CD4-positive, alpha-beta T cell (primary cell): ENCODE measurements around the gene DNPEP. TPM values are rescaled to one million over a fixed set of nuclear protein-coding genes. Genes with fewer than 3 reads are reported as not detected.

Source experiments
- ATAC-seq: fragments of 200-7000 bp; cut with Tn5 transposase; one replicate; pipeline ENCODE4 v1.10.0; 2022; ENCODE audit warnings: mild to moderate bottlenecking; ENCODE audit not compliant: poor library complexity
- CTCF ChIA-PET: fragments of 350-600 bp; sonication (Branson Sonifier 250); formaldehyde crosslinking; loops from one replicate; lab custom pipeline; 2021; ENCODE audit warnings: antibody characterized with exemption, inconsistent platforms; lab: Charles Lee
- POLR2A ChIA-PET: fragments of 350-600 bp; sonication (Branson Sonifier 250); formaldehyde crosslinking; loops from one replicate; lab custom pipeline; 2021; ENCODE audit warnings: antibody characterized with exemption, inconsistent platforms; lab: Charles Lee
- DNase-seq, 14 experiments: peaks; one replicate each; pipeline ENCODE4 v3.0.0-alpha.2; 2013 to 2020; ENCODE audit warnings: mixed read lengths in 2 of 14
- H3K27ac ChIP-seq, 2 donors: one replicate each; pipeline versions ENCODE4 v1.5.1 to v1.7.0; 2013; ENCODE audit warnings: low read length in 2 of 2, low read depth in 1 of 2, mild to moderate bottlenecking in 1 of 2
- H3K27me3 ChIP-seq, 2 experiments: 1 replicate in 1 of 2; 2 replicates in 1 of 2; pipeline versions ENCODE4 v1.6.1 to v1.7.0; 2013; ENCODE audit warnings: low read length in 2 of 2, control low read depth in 1 of 2, mild to moderate bottlenecking in 1 of 2, moderate library complexity in 1 of 2; ENCODE audit not compliant: insufficient read depth in 2 of 2, control insufficient read depth in 1 of 2
- H3K36me3 ChIP-seq: one replicate; pipeline ENCODE4 v1.6.1; 2013; ENCODE audit warnings: low read length, control low read depth; ENCODE audit not compliant: insufficient read depth
- H3K4me1 ChIP-seq: one replicate; pipeline ENCODE4 v1.6.1; 2013; ENCODE audit warnings: low read length, control low read depth; ENCODE audit not compliant: insufficient read depth
- H3K4me3 ChIP-seq: one replicate; pipeline ENCODE4 v1.5.1; 2013; ENCODE audit warnings: mild to moderate bottlenecking, low read length, moderate library complexity
- H3K9me3 ChIP-seq, 2 experiments: 1 replicate in 1 of 2; 2 replicates in 1 of 2; pipeline versions ENCODE4 v1.6.1 to v1.7.0; 2013; ENCODE audit warnings: low read length in 2 of 2, mild to moderate bottlenecking in 2 of 2, control low read depth in 1 of 2, moderate library complexity in 1 of 2; ENCODE audit not compliant: control insufficient read depth in 1 of 2, insufficient read depth in 1 of 2
- H3K27ac Mint-ChIP-seq: one replicate; pipeline ENCODE4 v1.8.0; 2020; ENCODE audit warnings: mixed read lengths
- H3K27me3 Mint-ChIP-seq: one replicate; pipeline ENCODE4 v1.8.0; 2021; ENCODE audit warnings: mixed read lengths
- H3K36me3 Mint-ChIP-seq: one replicate; pipeline ENCODE4 v1.8.0; 2021; ENCODE audit warnings: low read depth, mixed read lengths
- H3K4me1 Mint-ChIP-seq: one replicate; pipeline ENCODE4 v1.8.0; 2021; ENCODE audit warnings: low read depth, mixed read lengths
- H3K4me3 Mint-ChIP-seq: one replicate; pipeline ENCODE4 v1.8.0; 2020; ENCODE audit warnings: mild to moderate bottlenecking, mixed read lengths
- H3K9me3 Mint-ChIP-seq: one replicate; pipeline ENCODE4 v1.8.0; 2020; ENCODE audit warnings: mixed read lengths
- intact Hi-C, 2 experiments: fragments of 100-400 bp; cut with DNase I in 1 of 2; cut with micrococcal nuclease in 1 of 2; formaldehyde crosslinking; loops; one replicate each; pipeline versions ENCODE4 v1.15.1 to v1.9.0; 2023 to 2025; cut with DNase I, micrococcal nuclease
- total RNA-seq, 174 experiments: library from RNA in 2 of 174; stranded (reverse) in 2 of 174; gene quantifications; one replicate each; pipeline ENCODE4 v1.2.3 and lab custom pipeline; 2021 to 2026
- TF ChIP-seq, protein P1 (sequence below): fragments of 200-600 bp; IDR thresholded peaks from one replicate; pipeline ENCODE4 v1.8.0; 2022; ENCODE audit warnings: antibody characterized with exemption, mild to moderate bottlenecking

Gene DNPEP
- total RNA-seq, 2 experiments from 2014 or later: 99.0 to 99.9 TPM

DNA sequence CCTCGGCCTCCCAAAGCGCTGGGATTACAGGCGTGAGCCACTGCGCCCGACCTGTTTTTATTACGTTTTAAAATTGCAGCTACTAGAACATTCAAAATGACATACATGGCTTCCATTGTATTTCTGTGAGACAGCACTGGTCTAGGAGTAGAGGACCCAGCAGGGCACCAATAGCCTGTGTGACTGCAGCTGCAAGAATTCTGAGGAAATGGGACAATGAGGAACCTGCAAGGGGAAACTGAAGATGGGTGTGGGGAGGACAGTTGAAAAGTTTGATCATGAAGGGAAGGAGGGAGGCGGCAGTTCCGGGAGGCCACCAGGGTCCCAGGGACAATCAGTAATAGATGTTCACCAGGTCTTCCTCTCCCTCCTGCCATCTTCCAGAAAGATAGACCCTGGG is 13.9 kb upstream of the DNPEP start:
- intact Hi-C loops: loop anchor here (2.0 to 10.0 kb wide), 4 partner anchors 56 to 243 kb away; no protein-coding TSS in a partner anchor
- H3K27me3 ChIP-seq: peaks cover 0 to 2% of the 10 kb centered on the region in 2 experiments

DNA sequence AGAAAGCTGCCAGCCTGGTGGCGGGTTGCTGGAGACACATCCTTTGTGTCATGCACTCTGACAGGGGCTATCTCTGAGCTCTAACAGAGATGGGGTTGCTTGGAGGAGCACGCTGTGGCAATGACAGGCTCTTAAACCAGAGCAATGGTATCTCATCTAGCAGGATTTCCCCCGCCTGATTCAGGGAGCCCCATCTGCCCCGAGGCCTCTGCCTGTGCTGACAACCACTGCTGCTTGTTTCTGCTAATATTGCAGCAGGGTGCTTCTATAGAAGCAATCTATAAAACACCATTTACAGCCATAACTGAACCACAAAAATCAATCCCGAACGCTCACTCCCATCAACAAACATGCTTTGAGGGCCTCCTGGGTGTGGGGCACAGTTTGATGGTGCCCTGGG is 12.8 kb upstream of the DNPEP start:
- TF ChIP-seq, protein P1, sequence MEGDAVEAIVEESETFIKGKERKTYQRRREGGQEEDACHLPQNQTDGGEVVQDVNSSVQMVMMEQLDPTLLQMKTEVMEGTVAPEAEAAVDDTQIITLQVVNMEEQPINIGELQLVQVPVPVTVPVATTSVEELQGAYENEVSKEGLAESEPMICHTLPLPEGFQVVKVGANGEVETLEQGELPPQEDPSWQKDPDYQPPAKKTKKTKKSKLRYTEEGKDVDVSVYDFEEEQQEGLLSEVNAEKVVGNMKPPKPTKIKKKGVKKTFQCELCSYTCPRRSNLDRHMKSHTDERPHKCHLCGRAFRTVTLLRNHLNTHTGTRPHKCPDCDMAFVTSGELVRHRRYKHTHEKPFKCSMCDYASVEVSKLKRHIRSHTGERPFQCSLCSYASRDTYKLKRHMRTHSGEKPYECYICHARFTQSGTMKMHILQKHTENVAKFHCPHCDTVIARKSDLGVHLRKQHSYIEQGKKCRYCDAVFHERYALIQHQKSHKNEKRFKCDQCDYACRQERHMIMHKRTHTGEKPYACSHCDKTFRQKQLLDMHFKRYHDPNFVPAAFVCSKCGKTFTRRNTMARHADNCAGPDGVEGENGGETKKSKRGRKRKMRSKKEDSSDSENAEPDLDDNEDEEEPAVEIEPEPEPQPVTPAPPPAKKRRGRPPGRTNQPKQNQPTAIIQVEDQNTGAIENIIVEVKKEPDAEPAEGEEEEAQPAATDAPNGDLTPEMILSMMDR: no peak
- Mint-ChIP-seq H3K27me3 (peaks cover 3% of the 10 kb centered on the region), H3K36me3 (no peaks in the 10 kb centered on the region), H3K27ac (no peak overlapping the region), H3K4me1 (peaks cover 16% of the 10 kb centered on the region), H3K9me3 (no peaks in the 10 kb centered on the region), H3K4me3 (no peak overlapping the region)
- no peak for DNase-seq
- ATAC-seq: no peak
- CTCF ChIA-PET: no interaction called here
- no peaks in the 10 kb centered on the region for H3K36me3 ChIP-seq
- no peak overlapping the region for H3K27ac ChIP-seq
- H3K27me3 ChIP-seq: peaks cover 0 to 2% of the 10 kb centered on the region in 2 experiments
- peaks cover 12% of the 10 kb centered on the region for H3K4me1 ChIP-seq
- intact Hi-C loops: loop anchor here (5.0 to 10.0 kb wide), 3 partner anchors 57 to 244 kb away; no protein-coding TSS in a partner anchor
- no peaks in the 10 kb centered on the region for H3K9me3 ChIP-seq
- POLR2A ChIA-PET: no interaction called here
- no peak overlapping the region for H3K4me3 ChIP-seq

More for the DNA sequence above, 13.9 kb upstream of the DNPEP start:
- no peaks in the 10 kb centered on the region for H3K9me3 Mint-ChIP-seq
- ATAC-seq (no peak), DNase-seq (no peak)
- CTCF ChIA-PET: interaction anchor here (1.4 to 2.0 kb wide), 3 partner anchors 109 to 128 kb away, joined by 3 to 35 read pairs (median 4); no protein-coding TSS in a partner anchor
- Histone ChIP-seq H3K9me3 (no peaks in the 10 kb centered on the region), H3K4me1 (peaks cover 12% of the 10 kb centered on the region), H3K27ac (no peak overlapping the region), H3K4me3 (no peak overlapping the region), H3K36me3 (no peaks in the 10 kb centered on the region)
- no peaks in the 10 kb centered on the region for H3K36me3 Mint-ChIP-seq
- H3K4me1 Mint-ChIP-seq: peaks cover 16% of the 10 kb centered on the region
- TF ChIP-seq, protein P1: no peak
- H3K4me3 Mint-ChIP-seq: no peak overlapping the region
- POLR2A ChIA-PET: no interaction called here
- H3K27me3 Mint-ChIP-seq: peaks cover 8% of the 10 kb centered on the region
- no peak overlapping the region for H3K27ac Mint-ChIP-seq

DNA sequence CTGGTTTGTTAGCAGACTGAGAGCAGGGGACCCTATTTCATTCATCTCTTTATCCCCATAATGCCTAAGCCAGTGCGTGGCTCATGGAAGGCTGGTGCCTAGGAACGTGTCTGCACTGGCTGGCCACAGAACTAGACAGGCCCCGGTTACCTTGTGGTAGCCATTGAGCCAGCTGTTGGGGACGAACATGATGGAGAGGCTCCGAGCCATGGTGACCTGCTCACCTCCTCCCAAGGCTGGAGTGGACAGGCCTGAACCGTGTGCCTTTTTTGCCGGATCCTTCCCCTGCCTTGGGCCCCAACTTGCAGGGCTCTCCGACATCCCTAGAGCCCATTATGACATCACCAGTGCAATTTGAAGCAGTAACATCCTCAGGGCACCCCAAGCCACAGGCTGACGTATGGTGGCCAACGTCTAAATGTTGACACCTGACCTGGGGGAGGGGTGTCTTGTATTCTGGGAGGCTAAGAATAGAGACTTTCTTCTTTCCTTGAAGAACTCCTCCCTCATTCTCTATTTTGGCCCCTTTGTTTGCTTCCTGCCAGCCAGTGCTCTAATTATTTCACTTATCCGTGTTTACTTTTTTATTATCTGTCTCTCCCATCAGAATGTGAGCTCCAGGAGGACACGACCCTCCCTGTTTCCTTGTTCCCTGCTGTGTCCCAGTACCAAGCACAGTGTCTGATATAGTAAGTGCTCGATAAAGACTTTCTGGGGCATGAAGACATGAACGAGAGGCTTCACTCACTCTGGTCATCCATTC is 12.2 kb upstream of the DNPEP start:
- TF ChIP-seq, protein P1: no peak
- H3K4me1 ChIP-seq: peaks cover 12% of the 10 kb centered on the region
- no peak overlapping the region for H3K4me3 Mint-ChIP-seq
- peaks cover 3% of the 10 kb centered on the region for H3K27me3 Mint-ChIP-seq
- no peak overlapping the region for H3K27ac Mint-ChIP-seq
- no peak for DNase-seq
- no peak overlapping the region for H3K27ac ChIP-seq
- no peaks in the 10 kb centered on the region for H3K9me3 Mint-ChIP-seq
- no peak for ATAC-seq
- no peaks in the 10 kb centered on the region for H3K9me3 ChIP-seq
- H3K36me3 ChIP-seq: no peaks in the 10 kb centered on the region
- H3K4me3 ChIP-seq: no peak overlapping the region
- CTCF ChIA-PET: no interaction called here
- intact Hi-C loops: loop anchor here (5.0 to 10.0 kb wide), 3 partner anchors 57 to 245 kb away; no protein-coding TSS in a partner anchor
- peaks cover 0 to under 1% of the 10 kb centered on the region in 2 experiments for H3K27me3 ChIP-seq
- H3K4me1 Mint-ChIP-seq: peaks cover 16% of the 10 kb centered on the region
- no peaks in the 10 kb centered on the region for H3K36me3 Mint-ChIP-seq
- POLR2A ChIA-PET: no interaction called here
